Right lobe of liver (tissue), 6 donors: Measurements from ENCODE around the gene ATP10D. TPM values are rescaled to one million over a fixed set of nuclear protein-coding genes. Genes with fewer than 3 reads are reported as not detected.

Experiments
- ATAC-seq, 4 donors: fragments of 200-7000 bp; cut with Tn5 transposase; one replicate each; pipeline ENCODE4 v1.9.1; 2020; ENCODE audit warnings: mild to moderate bottlenecking in 4 of 4, moderate library complexity in 4 of 4
- DNase-seq, 3 donors: peaks; one replicate each; pipeline ENCODE4 v3.0.0-alpha.2; 2020
- H3K27ac ChIP-seq, 3 donors: fragments of 200-600 bp; one replicate each; pipeline ENCODE4 v1.8.0; 2022
- H3K27me3 ChIP-seq, 2 donors: fragments of 200-600 bp; one replicate each; pipeline ENCODE4 v1.8.0; 2022
- H3K36me3 ChIP-seq, 4 donors: fragments of 200-600 bp; sonication (generic) in 1 of 4; one replicate each; pipeline versions ENCODE4 v1.5.1 to v1.8.0; 2017 to 2022; ENCODE audit warnings: control low read depth in 1 of 4
- H3K4me1 ChIP-seq, 4 donors: fragments of 200-600 bp; sonication (generic) in 1 of 4; one replicate each; pipeline versions ENCODE4 v1.5.1 to v1.8.0; 2017 to 2022; ENCODE audit warnings: control low read depth in 1 of 4
- H3K4me3 ChIP-seq, 3 donors: fragments of 200-600 bp; one replicate each; pipeline ENCODE4 v1.8.0; 2022
- H3K9me3 ChIP-seq, 4 donors: fragments of 200-600 bp; sonication (generic) in 1 of 4; one replicate each; pipeline versions ENCODE4 v1.5.1 to v1.8.0; 2017 to 2022; ENCODE audit warnings: control low read depth in 1 of 4
- CTCF ChIP-seq, 4 donors: fragments of 200-600 bp in 3 of 4; fragments of 450-650 bp in 1 of 4; IDR thresholded peaks; one replicate each; pipeline versions ENCODE4 v1.5.1 to v1.8.0; 2016 to 2022; ENCODE audit warnings: antibody characterized with exemption in 4 of 4, mild to moderate bottlenecking in 2 of 4
- POLR2A ChIP-seq: fragments of 450-650 bp; IDR thresholded peaks from one replicate; pipeline ENCODE4 v1.6.1; 2017; ENCODE audit warnings: antibody characterized with exemption, mild to moderate bottlenecking
- WGBS: methylation state at CpG from one replicate; pipeline ENCODE4 v1.1.6; 2018; ENCODE audit warnings: low coverage, low lambda C conversion rate; ENCODE audit not compliant: insufficient coverage; ENCODE audit errors: missing lambda C conversion rate; 5-methylcytosine and 5-hydroxymethylcytosine counted together
- intact Hi-C, 2 donors: fragments of 100-400 bp; cut with DNase I; formaldehyde crosslinking; loops; one replicate each; pipeline versions ENCODE4 v1.11.2 to v1.14.1; 2022
- total RNA-seq, 6 experiments: library from RNA; depleted of rRNA in 2 of 6; stranded (reverse); fragments of >200 nt in 2 of 6; fragmentation: NEBNext Ultra II Directional in 3 of 6; extraction: Animal tissue kit (Norgen Biotek cat#: 25700) in 3 of 6; gene quantifications; one replicate each; pipeline versions ENCODE4 v1.1.0 to v1.2.4, GENCODE V29; 2016 to 2023
- donor health status: DM: no; HTN: yes; CAD: no.
- donor health status: DM: no; HTN: no; CAD: no.
- donor health status: DM: no; HTN: no; CAD: no.
- donor health status: DM: no; HTN: yes; CAD: no.
- donor health status: DM: no; HTN: yes; CAD: no.

Gene ATP10D
- total RNA-seq, 6 experiments from 2014 or later = 5.1 to 14.0 (median 8.5) TPM

GRCh38 chr4:47532658-47533057 lies 47.6 kb downstream of the ATP10D start:
- no peak for ATAC-seq
- H3K4me3 ChIP-seq = no peak overlapping the region
- H3K27ac ChIP-seq = no peak overlapping the region
- no peaks in the 10 kb centered on the region for H3K9me3 ChIP-seq
- intact Hi-C loops = no loop called here
- no peak for TF ChIP-seq CTCF (IDR thresholded peaks at IDR 0.05)
- TF ChIP-seq POLR2A = no peak
- no peaks in the 10 kb centered on the region for H3K4me1 ChIP-seq
- H3K27me3 ChIP-seq = no peaks in the 10 kb centered on the region
- DNase-seq = no peak
- H3K36me3 ChIP-seq = peaks cover 0 to 8% (median 2%) of the 10 kb centered on the region in 4 donors
- 77% methylated on average over 4 of the region's 4 CpGs for WGBS

- H3K36me3 ChIP-seq = peaks cover 0 to 8% (median 2%) of the 10 kb centered on the region in 4 donors
- TF ChIP-seq CTCF (IDR thresholded peaks at IDR 0.05) = no peak
- no peak for TF ChIP-seq POLR2A
- DNase-seq (no peak), ATAC-seq (no peak)
- H3K27ac ChIP-seq = no peak overlapping the region
- intact Hi-C loops = no loop called here
- H3K4me1 ChIP-seq = no peaks in the 10 kb centered on the region
- H3K27me3 ChIP-seq = no peaks in the 10 kb centered on the region
- H3K4me3 ChIP-seq = no peak overlapping the region
- 69% methylated on average over 4 of the region's 4 CpGs for WGBS
- H3K9me3 ChIP-seq = no peaks in the 10 kb centered on the region
Measured at GRCh38 chr4:47533689-47534347, 48.7 kb downstream of the ATP10D start.

- no peaks in the 10 kb centered on the region for H3K9me3 ChIP-seq
- no peak overlapping the region for H3K27ac ChIP-seq
- no peak overlapping the region for H3K4me3 ChIP-seq
- no peak for ATAC-seq
- no peak for TF ChIP-seq POLR2A
- no peak for TF ChIP-seq CTCF (IDR thresholded peaks at IDR 0.05)
- H3K4me1 ChIP-seq = no peaks in the 10 kb centered on the region
- 100% methylated on average over 1 of the region's 1 CpG for WGBS
- H3K27me3 ChIP-seq = no peaks in the 10 kb centered on the region
- peaks cover 0 to 10% (median 2%) of the 10 kb centered on the region in 4 donors for H3K36me3 ChIP-seq
- no peak for DNase-seq
- intact Hi-C loops = no loop called here
Measured at GRCh38 chr4:47534772-47535171, 49.7 kb downstream of the ATP10D start.

GRCh38 chr4:47535567-47536147 lies 50.6 kb downstream of the ATP10D start:
- DNase-seq = no peak
- Histone ChIP-seq H3K4me1 (no peaks in the 10 kb centered on the region), H3K27me3 (no peaks in the 10 kb centered on the region), H3K36me3 (peaks cover 0 to 15% (median 2%) of the 10 kb centered on the region in 4 donors), H3K4me3 (no peak overlapping the region), H3K9me3 (no peaks in the 10 kb centered on the region), H3K27ac (no peak overlapping the region)
- intact Hi-C loops = no loop called here
- 94% methylated on average over 5 of the region's 5 CpGs for WGBS
- TF ChIP-seq CTCF (IDR thresholded peaks at IDR 0.05) (no peak), POLR2A (no peak)
- ATAC-seq = no peak
